SK-N-SH treated with all-trans-retinoic acid at 6 μM for 48 hours (cell line): ENCODE measurements around the gene STK39.

Experiments
- CREB5 ChIP-seq: fragments of 250-450 bp; sonication (Bioruptor Pico); IDR thresholded peaks from 2 replicates; pipeline ENCODE4 v1.5.1; 2020; ENCODE audit warnings: low read depth, mild to moderate bottlenecking, moderate library complexity
- ZC3H10 ChIP-seq: fragments of 250-450 bp; sonication (Bioruptor Pico); IDR thresholded peaks from 2 replicates; pipeline ENCODE4 v1.5.1; 2021; ENCODE audit warnings: mild to moderate bottlenecking, moderate library complexity

GRCh38 chr2:168180914-168181313 lies 66.5 kb downstream of the STK39 start:
- TF ChIP-seq CREB5 (CRISPR knock-in tag): no peak
- no peak for TF ChIP-seq ZC3H10
